GM18499 (cell line): Measurements from ENCODE around the gene ZNF362.

ENCODE experiments used
- ATAC-seq: cut with Tn5 transposase; IDR thresholded peaks from one replicate; pipeline ENCODE4 v1.9.1; 2021; ENCODE audit warnings: moderate number of reproducible peaks; ENCODE audit not compliant: insufficient read depth, unreplicated experiment

ZNF362 gene

GRCh38 chr1:33244143-33244808 is 12.0 kb upstream of the ZNF362 start:
- ATAC-seq: no peak

- no peak for ATAC-seq
Measured at GRCh38 chr1:33244809-33245186, 11.5 kb upstream of the ZNF362 start.

GRCh38 chr1:33246171-33246570 is 10.1 kb upstream of the ZNF362 start:
- ATAC-seq: no peak

- ATAC-seq: no peak
Measured at GRCh38 chr1:33247545-33247944, 8.7 kb upstream of the ZNF362 start.

GRCh38 chr1:33248244-33248643 is 8.0 kb upstream of the ZNF362 start:
- no peak for ATAC-seq

GRCh38 chr1:33249422-33249821 is 6.9 kb upstream of the ZNF362 start:
- no peak for ATAC-seq

GRCh38 chr1:33250217-33250616 is 6.1 kb upstream of the ZNF362 start:
- ATAC-seq: no peak

- no peak for ATAC-seq
Measured at GRCh38 chr1:33250724-33251123, 5.6 kb upstream of the ZNF362 start.

- no peak for ATAC-seq
Measured at GRCh38 chr1:33254491-33254890, 1.8 kb upstream of the ZNF362 start.

GRCh38 chr1:33255347-33256220 is 708 bp upstream of the ZNF362 start:
- no peak for ATAC-seq

GRCh38 chr1:33256221-33256470 is 146 bp upstream of the ZNF362 start:
- ATAC-seq: no peak

GRCh38 chr1:33257207-33257771 is 997 bp downstream of the ZNF362 start:
- ATAC-seq: no peak

GRCh38 chr1:33257772-33258712 is 1.8 kb downstream of the ZNF362 start:
- ATAC-seq: no peak

GRCh38 chr1:33258788-33259274 is 2.5 kb downstream of the ZNF362 start:
- ATAC-seq: no peak

- no peak for ATAC-seq
Measured at GRCh38 chr1:33259879-33260278, 3.6 kb downstream of the ZNF362 start.

- no peak for ATAC-seq
Measured at GRCh38 chr1:33260439-33260838, 4.1 kb downstream of the ZNF362 start.

- no peak for ATAC-seq
Measured at GRCh38 chr1:33261344-33261743, 5.1 kb downstream of the ZNF362 start.

GRCh38 chr1:33263890-33264504 is 7.7 kb downstream of the ZNF362 start:
- no peak for ATAC-seq

- ATAC-seq: no peak
Measured at GRCh38 chr1:33265780-33266605, 9.7 kb downstream of the ZNF362 start.
